ENCODE results near the gene SKP1. TPM values are rescaled to one million over a fixed set of nuclear protein-coding genes. Genes with fewer than 3 reads are reported as not detected.

Gene SKP1
- total RNA-seq, 3 donors from 2014 or later = 241 to 316 (median 281) TPM

- intact Hi-C loops (cut with DNase I, micrococcal nuclease) = no loop called here
- Histone ChIP-seq H3K9me3 (no peaks in the 10 kb centered on the region), H3K4me3 (no peak overlapping the region), H3K4me1 (ENCODE audit: low read depth) (no peaks in the 10 kb centered on the region), H3K36me3 (ENCODE audit: low read depth) (no peaks in the 10 kb centered on the region)
- ATAC-seq (no peak), DNase-seq (no peak)
- TF ChIP-seq, protein P1, sequence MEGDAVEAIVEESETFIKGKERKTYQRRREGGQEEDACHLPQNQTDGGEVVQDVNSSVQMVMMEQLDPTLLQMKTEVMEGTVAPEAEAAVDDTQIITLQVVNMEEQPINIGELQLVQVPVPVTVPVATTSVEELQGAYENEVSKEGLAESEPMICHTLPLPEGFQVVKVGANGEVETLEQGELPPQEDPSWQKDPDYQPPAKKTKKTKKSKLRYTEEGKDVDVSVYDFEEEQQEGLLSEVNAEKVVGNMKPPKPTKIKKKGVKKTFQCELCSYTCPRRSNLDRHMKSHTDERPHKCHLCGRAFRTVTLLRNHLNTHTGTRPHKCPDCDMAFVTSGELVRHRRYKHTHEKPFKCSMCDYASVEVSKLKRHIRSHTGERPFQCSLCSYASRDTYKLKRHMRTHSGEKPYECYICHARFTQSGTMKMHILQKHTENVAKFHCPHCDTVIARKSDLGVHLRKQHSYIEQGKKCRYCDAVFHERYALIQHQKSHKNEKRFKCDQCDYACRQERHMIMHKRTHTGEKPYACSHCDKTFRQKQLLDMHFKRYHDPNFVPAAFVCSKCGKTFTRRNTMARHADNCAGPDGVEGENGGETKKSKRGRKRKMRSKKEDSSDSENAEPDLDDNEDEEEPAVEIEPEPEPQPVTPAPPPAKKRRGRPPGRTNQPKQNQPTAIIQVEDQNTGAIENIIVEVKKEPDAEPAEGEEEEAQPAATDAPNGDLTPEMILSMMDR (IDR thresholded peaks at IDR 0.05) = no peak
These were observed 69.0 kb downstream of the SKP1 start for GRCh38 chr5:134107779-134108178.

GRCh38 chr5:134106991-134107701, 69.6 kb downstream of the SKP1 start:
- intact Hi-C loops (cut with DNase I, micrococcal nuclease) = no loop called here
- Histone ChIP-seq H3K4me1 (ENCODE audit: low read depth) (no peaks in the 10 kb centered on the region), H3K9me3 (no peaks in the 10 kb centered on the region), H3K4me3 (no peak overlapping the region), H3K36me3 (ENCODE audit: low read depth) (no peaks in the 10 kb centered on the region)
- no peak for ATAC-seq
- DNase-seq = peak in 1 of 3 donors; percentile 29
- TF ChIP-seq, protein P1 (IDR thresholded peaks at IDR 0.05) = no peak

- TF ChIP-seq, protein P1 (IDR thresholded peaks at IDR 0.05) = no peak
- H3K4me1 ChIP-seq (ENCODE audit: low read depth) = peaks cover 4% of the 10 kb centered on the region
- H3K36me3 ChIP-seq (ENCODE audit: low read depth) = no peaks in the 10 kb centered on the region
- no peaks in the 10 kb centered on the region for H3K9me3 ChIP-seq
- no peak for ATAC-seq
- H3K4me3 ChIP-seq = no peak overlapping the region
- DNase-seq = peak in 1 of 3 donors; percentile 15
- intact Hi-C loops (cut with DNase I, micrococcal nuclease) = no loop called here
These were observed 72.6 kb downstream of the SKP1 start for GRCh38 chr5:134103998-134104654.

- intact Hi-C loops (cut with DNase I, micrococcal nuclease) = no loop called here
- ATAC-seq = no peak
- no peaks in the 10 kb centered on the region for H3K36me3 ChIP-seq (ENCODE audit: low read depth)
- H3K4me1 ChIP-seq (ENCODE audit: low read depth) = peaks cover 4% of the 10 kb centered on the region
- H3K9me3 ChIP-seq = no peaks in the 10 kb centered on the region
- DNase-seq = no peak
- TF ChIP-seq, protein P1 (IDR thresholded peaks at IDR 0.05) = no peak
- no peak overlapping the region for H3K4me3 ChIP-seq
These were observed 73.4 kb downstream of the SKP1 start for GRCh38 chr5:134103397-134103796.

DNA sequence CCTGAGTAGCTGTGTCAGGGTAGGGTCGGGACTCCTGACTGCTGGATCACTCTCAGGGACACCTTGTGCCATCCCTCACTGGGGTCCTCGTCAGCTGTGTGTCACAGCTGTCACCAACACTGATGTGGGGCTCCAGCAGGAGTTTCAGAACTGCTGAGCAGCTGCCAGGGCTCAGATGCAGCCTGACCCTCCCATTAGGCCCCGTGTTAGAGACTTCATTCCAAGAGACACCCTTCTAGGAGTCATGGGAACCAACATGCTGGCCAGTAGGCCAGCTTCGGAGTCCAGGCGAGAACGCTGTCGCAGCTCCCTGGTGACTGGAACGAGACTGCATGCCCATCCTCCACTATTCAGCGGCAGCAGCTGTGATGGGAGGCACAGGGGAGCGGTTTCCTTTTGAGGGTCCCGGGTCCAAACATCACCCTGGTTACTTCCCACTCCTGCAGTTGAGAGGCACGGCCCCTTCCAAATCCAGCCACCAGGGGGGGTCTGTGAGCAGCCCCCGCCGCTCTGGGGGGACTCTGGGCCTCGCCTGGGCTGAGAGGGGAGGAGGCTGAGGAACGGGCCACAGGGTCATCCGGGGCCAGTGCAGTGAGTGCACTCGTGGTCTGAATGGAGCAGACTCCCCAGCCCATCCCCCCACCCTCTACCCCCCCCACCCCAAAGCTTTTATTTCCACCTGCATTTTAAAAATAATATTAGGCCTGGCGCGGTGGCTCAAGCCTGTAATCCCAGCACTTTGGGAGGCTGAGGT, 74.9 kb downstream of the SKP1 start:
- H3K4me3 ChIP-seq = no peak overlapping the region
- intact Hi-C loops (cut with DNase I, micrococcal nuclease) = no loop called here
- no peaks in the 10 kb centered on the region for H3K36me3 ChIP-seq (ENCODE audit: low read depth)
- peaks cover 4% of the 10 kb centered on the region for H3K4me1 ChIP-seq (ENCODE audit: low read depth)
- ATAC-seq = peak; percentile 69
- TF ChIP-seq, protein P1 (IDR thresholded peaks at IDR 0.05) = peak; percentile 86
- peak; percentile 72 to 81 (median 78) for DNase-seq
- no peaks in the 10 kb centered on the region for H3K9me3 ChIP-seq

Measured in mucosa of descending colon (tissue), 3 donors.